HepG2 (cell line): Measurements from ENCODE around the gene SH2D3A. TPM values are rescaled to one million over a fixed set of nuclear protein-coding genes. Genes with fewer than 3 reads are reported as not detected.

ENCODE experiments used
- ARID2 ChIP-seq: sonication (generic); formaldehyde crosslinking; IDR thresholded peaks from 2 replicates; pipeline ENCODE4 v1.8.1; 2022; ENCODE audit warnings: mild to moderate bottlenecking, missing genetic modification reagents, borderline replicate concordance
- HMGA1 ChIP-seq: sonication (generic); formaldehyde crosslinking; conservative IDR thresholded peaks from 2 replicates; pipeline ENCODE4 v1.4.0; 2020; ENCODE audit warnings: missing genetic modification reagents
- HNF1B ChIP-seq: sonication (generic); formaldehyde crosslinking; IDR thresholded peaks from 2 replicates; pipeline ENCODE4 v1.5.1; 2020; ENCODE audit warnings: mild to moderate bottlenecking, moderate library complexity, missing genetic modification reagents
- HOXA7 ChIP-seq: sonication (generic); formaldehyde crosslinking; IDR thresholded peaks from 2 replicates; pipeline ENCODE4 v1.8.1; 2022; ENCODE audit warnings: mild to moderate bottlenecking, missing genetic modification reagents, moderate library complexity
- KDM5A ChIP-seq: fragments of 200-600 bp; sonication (generic); IDR thresholded peaks from 2 replicates; pipeline ENCODE4 v1.7.0; 2018; ENCODE audit warnings: antibody characterized with exemption, mild to moderate bottlenecking, low read length, borderline replicate concordance
- KLF12 ChIP-seq: sonication (generic); formaldehyde crosslinking; IDR thresholded peaks from 2 replicates; pipeline ENCODE4 v1.4.0; 2020; ENCODE audit warnings: missing genetic modification reagents, borderline replicate concordance
- NBN ChIP-seq: fragments of 450-650 bp; conservative IDR thresholded peaks from 2 replicates; pipeline ENCODE4 v1.6.1; 2017
- NFE2 ChIP-seq: sonication (generic); formaldehyde crosslinking; IDR thresholded peaks from 2 replicates; pipeline ENCODE4 v1.4.0; 2020; ENCODE audit warnings: missing genetic modification reagents
- POGZ ChIP-seq: sonication (generic); formaldehyde crosslinking; IDR thresholded peaks from 2 replicates; pipeline ENCODE4 v1.4.0; 2020; ENCODE audit warnings: mild to moderate bottlenecking, missing genetic modification reagents
- PPARG ChIP-seq: conservative IDR thresholded peaks from 2 replicates; pipeline ENCODE4 v1.6.1; 2016; ENCODE audit warnings: missing biosample characterization, missing genetic modification reagents
- RFX5 ChIP-seq: IDR thresholded peaks from 2 replicates; pipeline ENCODE4 v1.6.1; 2011; ENCODE audit warnings: low read depth, low read length, improper control_type of control experiment
- SALL1 ChIP-seq: sonication (generic); formaldehyde crosslinking; IDR thresholded peaks from 2 replicates; pipeline ENCODE4 v1.8.0; 2022; ENCODE audit warnings: mild to moderate bottlenecking, missing genetic modification reagents
- SRSF1 ChIP-seq: fragments of 200-400 bp; formaldehyde crosslinking; optimal IDR thresholded peaks from 2 replicates; pipeline ENCODE3; 2017; ENCODE audit warnings: mild to moderate bottlenecking, low read depth, low read length, moderate library complexity
- TCF7 ChIP-seq: sonication (generic); IDR thresholded peaks from 2 replicates; pipeline ENCODE4 v1.6.1; 2016; ENCODE audit warnings: antibody characterized with exemption, low read depth
- ZC3H4 ChIP-seq: sonication (generic); formaldehyde crosslinking; IDR thresholded peaks from 2 replicates; pipeline ENCODE4 v1.4.0; 2020; ENCODE audit warnings: missing genetic modification reagents, borderline replicate concordance
- ZFP91 ChIP-seq: sonication (generic); formaldehyde crosslinking; IDR thresholded peaks from 2 replicates; pipeline ENCODE4 v1.9.0; 2022; ENCODE audit warnings: missing genetic modification reagents, mild to moderate bottlenecking, borderline replicate concordance
- ZNF350 ChIP-seq: sonication (generic); formaldehyde crosslinking; IDR thresholded peaks from 2 replicates; pipeline ENCODE4 v1.4.0; 2020; ENCODE audit warnings: mild to moderate bottlenecking, low read depth, missing genetic modification reagents, borderline replicate concordance
- ZNF576 ChIP-seq: sonication (generic); formaldehyde crosslinking; IDR thresholded peaks from 2 replicates; pipeline ENCODE4 v1.4.0; 2020; ENCODE audit warnings: mild to moderate bottlenecking, missing genetic modification reagents
- ZNF660 ChIP-seq: sonication (generic); formaldehyde crosslinking; IDR thresholded peaks from 2 replicates; pipeline ENCODE4 v1.5.1; 2020; ENCODE audit warnings: mild to moderate bottlenecking, low read depth, missing genetic modification reagents, borderline replicate concordance
- ZNF800 ChIP-seq: sonication (generic); formaldehyde crosslinking; IDR thresholded peaks from 2 replicates; pipeline ENCODE4 v1.4.0; 2020; ENCODE audit warnings: missing genetic modification reagents
- ZXDC ChIP-seq: sonication (generic); formaldehyde crosslinking; IDR thresholded peaks from 2 replicates; pipeline ENCODE4 v1.5.0; 2020; ENCODE audit warnings: mild to moderate bottlenecking, missing genetic modification reagents
- polyA plus RNA-seq, 8 experiments: library from polyadenylated mRNA; depleted of rRNA in 3 of 8; stranded (reverse) in 7 of 8; unstranded in 1 of 8; fragments of >200 nt; fragmentation: Illumina TruSeq in 4 of 8; extraction: Trizol in 4 of 8; gene quantifications; 2 replicates each; pipeline versions ENCODE4 v1.2.1 to v1.2.3, GENCODE V29; 2011 to 2016; ENCODE audit warnings: low read depth in 4 of 8, missing spikeins in 1 of 8, mixed read lengths in 1 of 8; ENCODE audit not compliant: insufficient read depth in 1 of 8
- total RNA-seq, 5 experiments: library from RNA; depleted of rRNA; stranded (reverse); fragments of >200 nt; fragmentation: Illumina TruSeq; extraction: Trizol; gene quantifications; 2 replicates each; pipeline ENCODE4 v1.2.3, GENCODE V29; 2016; ENCODE audit warnings: low read depth in 1 of 5

SH2D3A gene
- total and polyA plus RNA-seq, 2 of the 13 experiments (the other 11 are each of a cell fraction or from before 2014, with no cell fraction given), result 1.0 to 2.2 TPM

GRCh38 chr19:6720369-6721137, 46.7 kb downstream of the SH2D3A start, which contains the start of gene C3 (continued):
- TF ChIP-seq ZFP91 (CRISPR knock-in tag) (peak; percentile 85), ZNF576 (CRISPR knock-in tag) (no peak), ZNF800 (CRISPR knock-in tag) (0 out of 2 replicates have a peak, but pooled peaks have one; percentile 25), TCF7 (peak; percentile 66), SRSF1 (no peak), HNF1B (CRISPR knock-in tag) (peak; percentile 80), KLF12 (CRISPR knock-in tag) (0 out of 2 replicates have a peak, but pooled peaks have one; percentile 19), HOXA7 (no peak), ARID2 (CRISPR knock-in tag) (peak; percentile 59; the same call in 1 of the 2 replicates), ZC3H4 (CRISPR knock-in tag) (peak; percentile 92), KDM5A (peak; percentile 61; the same call in 1 of the 2 replicates), NFE2 (CRISPR knock-in tag) (no peak), PPARG (CRISPR knock-in tag) (peak; percentile 78), HMGA1 (CRISPR knock-in tag) (no peak), NBN (no peak), RFX5 (no peak), SALL1 (CRISPR knock-in tag) (peak; percentile 95), ZXDC (CRISPR knock-in tag) (0 out of 2 replicates have a peak, but pooled peaks have one; percentile 18), POGZ (CRISPR knock-in tag) (0 out of 2 replicates have a peak, but pooled peaks have one; percentile 60), ZNF350 (CRISPR knock-in tag) (peak; percentile 97), ZNF660 (CRISPR knock-in tag) (no peak)
